Measurements from ENCODE around the gene AADAC.
"Not testable (repeated sequence)": the region's sequence is repeated elsewhere in the genome, so short reads cannot be mapped to it uniquely, and the experiment has no call there.

Gene AADAC

DNA sequence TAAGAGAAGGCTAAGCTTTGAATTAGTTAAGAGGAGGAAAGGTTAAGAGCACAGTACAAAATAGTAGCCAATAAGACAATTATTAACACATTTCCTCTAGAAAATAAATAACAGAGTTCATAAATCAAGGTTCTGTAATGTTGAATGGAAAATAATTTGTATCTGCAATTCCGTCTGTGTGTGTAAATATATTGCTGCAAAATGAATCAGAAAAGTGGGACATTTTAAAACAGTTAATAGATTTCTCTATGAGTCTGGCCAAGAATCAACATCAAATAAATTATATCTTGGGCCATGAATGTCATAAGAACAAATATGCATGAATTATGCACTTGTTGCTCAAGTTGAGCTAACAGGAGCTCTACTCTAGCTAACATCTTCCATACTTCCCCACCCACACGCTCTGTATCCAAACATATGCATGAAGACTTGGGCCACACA, 45.3 kb downstream of the AADAC start:
- no peak for DNase-seq

DNA sequence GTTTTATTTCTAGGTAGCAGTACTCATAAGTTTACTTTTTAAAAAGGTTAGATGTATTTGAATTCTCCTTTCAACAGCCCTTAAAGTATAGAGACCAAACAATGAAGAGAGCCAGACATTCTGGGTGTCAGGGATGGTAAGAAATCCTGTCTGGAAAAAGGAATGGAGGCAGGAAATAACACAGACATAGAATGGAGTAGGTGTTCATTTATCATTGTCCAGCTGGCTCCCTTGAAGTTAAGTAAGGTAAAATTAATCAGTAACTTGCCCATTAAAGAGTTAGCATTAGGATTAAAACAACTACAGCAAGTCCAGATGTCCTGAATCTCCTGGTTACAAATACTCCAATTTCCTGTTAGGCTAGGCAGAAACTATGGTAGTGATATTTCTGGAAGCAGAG, 46.0 kb downstream of the AADAC start:
- no peak for DNase-seq

DNA sequence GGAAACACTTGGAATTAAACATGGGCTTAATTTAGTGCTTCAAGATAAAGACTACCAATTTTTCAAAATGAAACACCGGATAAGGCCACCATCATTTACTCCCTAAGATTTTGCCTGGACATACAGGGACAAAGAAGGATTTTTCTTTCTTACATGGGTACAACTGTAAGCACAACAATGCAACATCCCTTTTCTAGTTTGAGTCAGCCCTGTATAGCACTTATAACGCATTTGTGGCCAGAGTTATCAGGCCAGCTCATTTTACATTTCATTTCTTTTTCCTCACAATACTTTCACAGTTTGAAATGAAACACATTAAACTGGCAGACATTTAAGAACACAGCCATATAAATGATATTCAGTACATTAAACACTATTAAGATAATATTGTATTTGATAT, 49.7 kb downstream of the AADAC start:
- DNase-seq: no peak

DNA sequence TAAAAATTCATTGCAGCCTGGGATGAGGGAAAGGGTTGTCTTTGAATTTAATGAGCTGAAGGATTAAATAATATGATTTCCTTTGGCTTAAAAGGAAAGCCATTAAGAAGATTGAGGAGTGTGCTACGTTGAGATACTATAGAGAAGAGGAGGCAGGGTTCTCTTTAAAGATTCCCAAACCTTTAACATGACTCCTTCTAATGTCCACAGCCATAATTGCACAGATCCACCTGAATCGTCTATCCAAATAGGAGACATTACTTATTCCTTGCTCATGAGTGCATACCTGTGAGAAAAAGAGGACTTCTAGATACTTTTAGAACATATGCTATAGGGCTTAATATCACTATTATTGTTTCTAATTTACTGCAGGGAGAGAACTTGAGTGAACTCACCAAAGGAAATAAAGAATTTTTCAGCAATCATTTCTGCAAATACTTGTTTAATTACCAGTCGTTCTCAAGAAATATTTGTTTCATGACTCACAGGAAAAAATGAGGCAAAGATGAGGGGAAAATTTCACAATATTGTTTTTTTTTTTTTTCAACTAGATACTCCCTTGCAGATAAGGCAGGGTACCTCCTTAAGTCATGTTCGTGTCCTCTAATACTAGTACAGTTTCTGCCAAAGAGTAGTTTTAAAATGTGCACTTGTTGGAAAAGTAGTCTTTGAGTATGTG, 50.6 kb downstream of the AADAC start:
- no peak for DNase-seq

DNA sequence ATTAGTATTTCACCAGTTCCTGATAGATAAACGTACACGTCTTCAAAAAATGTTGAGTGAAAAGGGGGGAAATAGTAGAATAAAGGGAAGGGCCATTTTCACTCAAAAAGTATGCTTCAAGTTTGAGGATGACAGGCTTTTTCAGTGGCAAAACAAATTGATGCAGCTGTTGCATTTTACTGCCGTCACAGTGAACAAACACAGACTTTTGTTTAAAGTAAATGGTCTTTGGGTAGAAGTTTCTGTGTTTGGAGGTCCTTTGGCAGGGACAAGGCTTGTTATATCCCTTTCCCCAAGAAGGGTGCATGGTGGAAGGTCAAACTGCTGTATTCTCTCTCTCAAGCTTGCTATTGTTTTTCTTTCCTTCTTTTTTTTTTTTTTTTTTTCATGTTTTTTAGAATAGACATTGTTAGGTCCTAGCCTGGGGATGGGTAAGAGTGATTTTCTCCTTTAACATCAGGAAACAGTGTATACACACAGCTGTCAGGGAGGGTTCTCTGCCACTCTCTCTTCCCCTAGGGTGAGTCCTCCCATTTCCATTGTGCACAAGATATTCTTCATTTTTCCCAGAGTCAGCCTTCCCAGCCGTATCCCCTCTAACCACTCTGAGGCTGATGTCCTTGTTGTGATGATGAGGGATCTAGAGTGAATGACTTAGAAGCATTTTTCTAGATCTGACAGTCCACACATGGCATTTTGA, 52.9 kb downstream of the AADAC start:
- DNase-seq: no peak

DNA sequence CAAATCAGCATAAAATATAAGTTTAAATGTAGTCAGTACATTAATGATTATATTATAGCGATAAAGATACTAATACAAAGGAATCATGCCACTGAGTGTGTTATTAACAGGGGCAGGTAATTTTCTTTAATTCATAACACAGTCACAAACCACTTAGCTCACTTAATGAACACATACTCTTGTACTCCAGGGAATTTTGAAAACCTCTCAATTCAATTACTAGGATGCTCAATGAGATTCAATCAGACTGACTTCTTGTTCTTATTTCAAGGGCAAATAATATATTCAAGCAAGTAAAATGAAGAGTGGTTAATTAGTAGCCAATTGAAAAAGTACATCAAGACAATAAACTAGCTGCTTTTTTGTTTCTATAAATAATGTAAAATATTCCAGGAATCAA, 53.8 kb downstream of the AADAC start:
- DNase-seq: no peak

DNA sequence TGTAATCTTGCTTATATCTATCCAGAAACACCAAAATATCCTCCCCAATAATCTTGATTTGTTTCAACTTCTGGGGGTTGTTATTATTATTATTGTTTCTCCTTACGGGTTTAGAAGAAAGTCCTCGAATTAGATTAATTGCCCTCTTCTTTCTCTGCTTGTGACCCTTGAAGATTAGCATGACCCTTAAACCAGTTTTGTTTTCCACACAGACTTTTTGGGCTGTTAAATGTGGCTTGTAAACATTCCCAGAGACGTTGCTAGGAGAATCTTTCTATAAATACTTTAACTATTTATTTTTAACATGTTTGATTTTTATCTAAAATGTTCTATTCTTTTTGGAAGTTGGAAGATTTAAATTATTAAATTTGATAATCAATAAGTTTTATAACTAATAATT, 55.3 kb downstream of the AADAC start:
- no peak for DNase-seq

DNA sequence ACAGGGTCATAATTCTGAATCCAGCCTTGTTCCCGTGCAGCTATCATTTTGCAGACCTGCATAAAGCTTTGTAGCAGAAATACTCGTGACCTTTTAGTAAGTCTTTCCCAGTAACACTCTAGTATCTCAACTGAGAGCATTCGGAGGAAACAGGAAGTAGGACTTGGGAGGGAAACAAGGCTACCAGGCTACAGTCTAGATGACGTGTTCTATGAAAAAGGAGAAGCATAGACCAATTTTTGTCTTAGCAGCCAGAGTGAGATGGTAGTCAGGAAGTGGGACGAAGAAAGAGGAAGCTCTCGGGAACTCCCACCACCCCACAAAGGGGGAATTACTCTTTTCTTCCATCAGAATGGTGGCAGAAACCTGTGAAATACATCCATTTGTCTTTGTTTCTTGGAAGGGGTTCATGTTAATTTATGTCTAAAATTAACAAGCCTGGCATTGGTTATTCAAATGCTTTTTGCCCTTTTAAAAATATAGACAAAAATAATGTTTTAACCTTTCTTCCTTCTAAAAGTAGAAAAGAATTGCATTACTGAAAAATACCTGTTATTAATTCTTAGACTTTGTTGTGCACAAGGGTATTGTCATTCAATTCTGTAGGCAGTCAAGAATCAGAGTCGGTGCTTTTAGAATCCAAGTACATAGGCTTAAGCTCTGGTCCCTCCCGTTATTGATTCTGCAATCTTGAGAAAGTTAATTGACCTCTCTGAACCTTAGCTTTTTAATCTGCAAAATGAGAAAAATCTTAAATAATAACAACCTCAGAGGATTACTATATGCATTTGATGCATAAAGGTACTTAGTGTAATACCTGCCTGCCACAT, 57.9 kb downstream of the AADAC start:
- DNase-seq: no peak

DNA sequence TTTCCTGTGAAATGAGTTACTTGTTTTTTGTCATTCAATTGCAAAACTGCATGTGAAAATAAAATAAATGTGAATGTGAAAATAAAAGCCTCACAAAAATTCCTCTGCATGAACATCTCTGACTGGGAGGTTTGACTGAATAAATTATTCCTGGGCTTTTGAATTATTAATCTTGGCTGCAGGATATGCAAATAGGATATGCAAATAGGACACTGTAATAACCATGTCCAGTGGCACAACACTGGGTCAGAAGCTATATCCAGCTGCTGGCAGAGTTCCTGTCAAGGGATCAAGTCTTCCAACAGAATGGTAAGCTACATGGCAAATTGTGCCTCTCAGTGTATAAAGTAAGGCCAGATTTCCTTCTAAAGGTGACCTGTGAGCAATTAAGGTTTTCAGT, 59.5 kb downstream of the AADAC start, which contains the start of gene SUCNR1:
Gene SUCNR1 (plus strand): TSS at position 246 of the 400 bp plus-strand sequence. CDS start 6,250 bp downstream, outside the sequence.
- no peak for DNase-seq

DNA sequence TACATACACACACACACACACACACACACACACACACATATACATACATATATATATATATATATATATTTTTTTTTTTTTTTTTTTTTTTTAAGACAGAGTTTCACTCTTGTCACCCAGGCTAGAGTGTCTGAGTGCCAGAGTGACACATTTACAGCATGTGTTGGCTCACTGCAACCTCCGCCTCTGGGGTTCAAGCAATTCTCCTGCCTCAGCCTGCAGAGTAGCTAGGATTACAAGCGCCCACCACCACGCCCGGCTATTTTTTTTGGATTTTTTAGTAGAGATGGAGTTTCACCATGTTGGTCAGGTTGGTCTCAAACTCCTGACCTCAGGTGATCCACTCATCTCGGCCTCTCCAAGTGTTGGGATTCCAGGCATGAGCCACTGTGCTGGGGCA, 60.2 kb downstream of the AADAC start:
- not testable (repeated sequence) for DNase-seq

DNA sequence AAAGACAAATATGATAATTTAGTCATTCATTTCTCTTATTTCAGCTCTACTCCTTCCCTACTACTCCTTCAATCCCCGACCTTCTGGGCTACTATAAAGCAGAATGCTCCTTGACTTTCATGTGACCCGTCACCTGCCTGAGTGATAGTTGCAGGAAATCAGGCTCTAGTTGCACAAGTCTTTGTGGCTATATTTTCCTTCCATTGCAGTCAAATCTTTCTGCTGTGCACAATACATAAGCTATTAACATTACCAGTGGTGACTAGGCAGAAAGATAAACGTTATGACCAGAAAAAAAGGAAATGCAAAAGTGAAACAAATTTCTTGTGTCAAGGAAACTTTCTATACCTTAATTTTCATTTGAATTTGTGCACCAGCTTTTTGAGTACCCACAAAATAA, 61.8 kb downstream of the AADAC start:
- no peak for DNase-seq

DNA sequence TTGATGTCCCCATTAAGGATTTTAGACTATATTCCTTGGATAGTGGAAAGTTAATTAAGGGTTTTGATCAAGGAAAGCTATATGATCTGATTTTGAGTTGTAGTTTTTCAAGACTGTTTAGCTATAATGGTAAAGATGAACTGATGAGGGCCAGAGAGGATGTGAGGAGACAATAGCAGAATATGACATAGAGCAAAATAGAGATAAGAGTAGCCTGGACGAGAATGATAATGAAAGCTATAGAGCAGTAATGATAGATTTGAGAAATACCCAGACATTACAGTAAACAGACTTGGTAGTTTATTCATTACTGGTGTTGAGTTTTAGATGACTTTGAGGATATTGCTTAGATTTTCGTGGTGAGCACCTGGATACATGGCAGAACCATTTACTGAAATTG, 63.4 kb downstream of the AADAC start:
- no peak for DNase-seq

Measured in activated effector memory CD4-positive, alpha-beta T cell treated with anti-CD3 and anti-CD28 coated beads, Interleukin-2, amount 50 U/mL, for 16 hours (primary cell).